DMS 273 (cell line): ENCODE measurements around the gene WEE1.
"Not testable (repeated sequence)": the region's sequence is repeated elsewhere in the genome, so short reads cannot be mapped to it uniquely, and the experiment has no call there.

Experiments
- DNase-seq: peaks from one replicate; lab custom pipeline; 2025; ENCODE audit not compliant: unreplicated experiment; lab: John Stamatoyannopoulos, UW

WEE1 gene

DNA sequence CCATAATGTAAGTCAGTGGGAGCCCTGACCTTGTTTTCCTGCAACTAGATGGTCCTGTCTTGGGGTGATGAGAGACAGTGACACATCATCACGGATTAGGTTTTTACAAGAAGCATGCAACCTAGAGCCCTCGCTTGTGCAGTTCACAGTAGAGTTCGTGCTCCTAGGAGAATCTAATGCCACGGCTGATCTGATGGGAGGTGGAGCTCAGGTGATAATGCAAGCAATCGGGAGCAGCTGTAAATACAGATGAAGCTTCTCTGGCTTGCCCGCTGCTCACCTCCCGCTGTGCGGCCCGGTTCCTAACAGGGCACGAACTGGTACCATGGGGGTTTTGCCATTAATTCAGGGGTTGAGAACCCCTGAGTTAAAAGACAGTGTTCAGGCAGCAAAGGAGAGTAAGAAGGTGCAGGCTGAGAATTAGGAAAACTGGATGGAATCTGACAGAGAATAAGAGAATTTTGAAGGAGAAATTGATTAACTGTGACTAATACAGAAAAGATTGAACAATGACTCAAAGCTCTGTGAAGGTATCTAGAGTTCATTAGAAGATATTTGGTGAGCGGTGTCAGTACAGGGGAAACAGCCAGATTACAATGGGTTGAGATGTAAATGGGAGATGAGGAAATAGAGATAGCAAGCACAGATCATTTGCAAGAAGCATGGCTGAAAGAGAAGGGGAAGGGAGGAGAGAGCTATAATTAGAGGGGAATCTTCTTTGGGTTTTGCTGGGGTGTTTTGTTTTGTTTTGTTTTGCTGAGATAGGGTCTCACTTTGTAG, 21.0 kb downstream of the WEE1 start:
- DNase-seq: no peak

GRCh38 chr11:9596926-9597464, 23.5 kb downstream of the WEE1 start:
- DNase-seq: no peak

DNA sequence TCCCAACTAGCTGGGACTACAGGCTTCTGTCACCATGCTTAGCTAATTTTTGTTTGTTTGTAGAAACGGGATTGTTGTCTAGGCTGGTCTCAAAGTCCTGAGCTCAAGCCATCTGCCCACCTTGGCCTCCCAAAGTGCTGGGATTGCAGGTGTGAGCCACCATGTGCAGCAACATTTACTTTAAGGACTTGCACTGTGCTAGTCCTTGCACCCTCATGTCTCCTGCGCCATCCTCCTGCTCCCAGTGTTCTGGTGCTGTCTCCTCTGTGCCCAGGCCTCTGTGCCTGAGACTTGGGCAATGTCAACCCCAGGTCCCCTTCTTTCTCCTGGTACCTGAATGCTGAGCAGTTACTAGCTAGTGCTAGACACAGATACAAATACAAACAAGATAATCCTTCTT, 26.7 kb downstream of the WEE1 start:
- DNase-seq: no peak

- no peak for DNase-seq
Observed at GRCh38 chr11:9600644-9601036, 27.2 kb downstream of the WEE1 start.

DNA sequence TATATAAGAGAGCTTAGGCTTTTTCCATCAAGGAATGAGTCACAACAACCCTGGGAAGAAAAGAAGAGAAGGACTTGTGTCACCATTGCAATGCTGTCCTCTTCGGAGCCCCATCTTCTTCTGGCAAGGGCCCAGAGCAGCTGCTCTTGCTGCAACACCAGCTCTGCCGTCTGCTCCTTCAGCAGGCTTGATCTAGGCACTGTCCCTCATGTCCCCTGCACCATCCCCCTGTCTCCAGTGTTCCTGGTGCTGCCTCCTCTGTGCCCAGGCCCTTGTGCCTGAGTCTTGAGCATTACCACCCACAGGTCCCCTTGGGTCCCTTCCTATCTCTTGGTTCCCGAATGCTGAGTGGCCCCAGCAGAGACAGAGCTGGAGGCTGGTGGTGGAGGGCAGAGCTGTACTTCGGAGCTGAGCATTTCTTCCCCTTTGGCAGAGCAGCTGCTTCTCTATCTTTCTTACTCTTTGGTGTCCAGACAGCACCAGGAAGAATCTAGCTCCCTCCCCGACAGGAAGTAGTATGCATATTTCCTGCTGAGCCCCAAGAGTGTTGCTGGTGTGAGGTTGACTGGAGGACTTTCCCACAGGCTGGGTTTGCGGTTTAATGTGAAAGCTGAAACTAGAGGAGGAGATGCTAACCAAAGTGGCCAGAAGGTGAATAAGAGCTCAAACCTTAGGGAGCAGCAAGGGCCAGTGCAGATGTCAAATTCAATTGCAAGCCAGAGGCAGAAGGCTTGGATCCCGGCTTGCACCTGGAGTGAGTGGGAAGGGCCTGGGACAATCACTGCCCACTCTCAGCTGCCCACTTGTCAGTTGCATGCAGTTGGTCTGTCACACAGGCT, 27.8 kb downstream of the WEE1 start:
- DNase-seq: peak; percentile 37

DNA sequence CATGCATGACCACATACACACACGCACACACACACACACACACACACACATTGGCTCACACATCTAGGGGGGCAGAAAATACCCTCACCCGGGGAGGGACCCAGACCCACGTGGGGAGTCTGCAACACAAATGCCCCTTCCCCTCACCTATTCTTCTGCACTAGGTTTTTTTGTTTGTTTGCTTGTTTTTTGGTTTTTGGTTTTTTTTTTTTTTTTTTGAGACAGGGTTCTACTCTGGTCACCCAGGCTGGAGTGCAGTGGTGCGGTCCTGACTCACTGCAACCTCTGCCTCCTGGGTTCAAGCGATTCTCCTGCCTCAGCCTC, 28.4 kb downstream of the WEE1 start:
- DNase-seq: no peak

DNA sequence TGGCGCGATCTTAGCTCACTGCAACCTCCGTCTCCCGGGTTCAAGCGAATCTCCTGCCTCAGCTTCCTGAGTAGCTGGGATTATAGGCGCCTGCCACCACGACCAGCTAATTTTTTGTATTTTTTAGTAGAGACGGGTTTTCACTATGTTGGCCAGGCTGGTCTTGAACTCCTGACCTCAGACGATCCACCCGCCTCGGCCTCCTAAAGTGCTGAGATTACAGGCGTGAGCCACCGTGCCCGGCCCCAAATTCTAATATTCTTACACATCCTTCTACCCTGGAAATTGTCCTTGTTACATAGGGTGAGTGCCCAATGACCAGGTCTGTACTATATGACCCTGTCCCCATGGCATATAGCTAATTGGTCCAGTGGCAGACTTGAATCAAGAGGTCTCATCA, 29.7 kb downstream of the WEE1 start:
- DNase-seq: not testable (repeated sequence)

- DNase-seq: no peak
Observed at GRCh38 chr11:9604134-9604533, 30.7 kb downstream of the WEE1 start.

GRCh38 chr11:9605742-9606141, 32.3 kb downstream of the WEE1 start:
- no peak for DNase-seq

DNA sequence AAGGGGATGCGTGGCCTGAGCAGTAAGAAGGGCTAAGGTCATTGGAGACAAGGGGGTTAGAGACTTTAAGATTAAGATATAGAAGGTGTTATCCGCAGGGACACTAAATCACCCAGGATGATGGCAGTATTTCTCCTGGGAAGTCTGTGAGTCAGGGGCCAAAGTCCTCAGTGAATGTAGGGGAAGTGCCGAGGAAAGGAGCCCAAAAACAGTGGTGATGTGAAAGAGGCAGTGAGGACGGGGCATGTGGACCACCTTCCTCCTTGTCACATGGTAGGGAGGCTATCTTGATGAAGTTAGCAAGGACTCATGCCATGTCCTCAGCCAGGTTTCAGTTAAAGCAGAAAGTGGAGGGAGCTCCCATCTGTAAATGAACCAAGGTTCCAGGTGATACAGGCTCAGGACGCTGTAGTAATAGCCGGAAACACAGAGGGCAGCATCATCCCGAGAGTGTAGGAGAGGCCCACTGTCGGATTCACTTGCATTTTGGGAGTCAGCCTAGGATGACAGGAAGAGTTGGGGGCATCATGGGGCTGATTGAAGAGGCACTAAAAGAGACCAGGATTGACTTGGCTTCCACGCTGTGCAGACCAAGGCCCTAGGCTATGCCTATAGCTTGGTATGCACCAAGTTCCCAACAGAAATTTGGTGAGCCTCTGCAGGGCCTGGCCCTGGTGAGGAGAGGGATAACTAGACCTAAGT, 33.5 kb downstream of the WEE1 start:
- peak; percentile 14 for DNase-seq

- DNase-seq: no peak
Observed at GRCh38 chr11:9607511-9607899, 34.0 kb downstream of the WEE1 start.

GRCh38 chr11:9609002-9609759, 35.7 kb downstream of the WEE1 start:
- no peak for DNase-seq

GRCh38 chr11:9609841-9610240, 36.4 kb downstream of the WEE1 start:
- no peak for DNase-seq

DNA sequence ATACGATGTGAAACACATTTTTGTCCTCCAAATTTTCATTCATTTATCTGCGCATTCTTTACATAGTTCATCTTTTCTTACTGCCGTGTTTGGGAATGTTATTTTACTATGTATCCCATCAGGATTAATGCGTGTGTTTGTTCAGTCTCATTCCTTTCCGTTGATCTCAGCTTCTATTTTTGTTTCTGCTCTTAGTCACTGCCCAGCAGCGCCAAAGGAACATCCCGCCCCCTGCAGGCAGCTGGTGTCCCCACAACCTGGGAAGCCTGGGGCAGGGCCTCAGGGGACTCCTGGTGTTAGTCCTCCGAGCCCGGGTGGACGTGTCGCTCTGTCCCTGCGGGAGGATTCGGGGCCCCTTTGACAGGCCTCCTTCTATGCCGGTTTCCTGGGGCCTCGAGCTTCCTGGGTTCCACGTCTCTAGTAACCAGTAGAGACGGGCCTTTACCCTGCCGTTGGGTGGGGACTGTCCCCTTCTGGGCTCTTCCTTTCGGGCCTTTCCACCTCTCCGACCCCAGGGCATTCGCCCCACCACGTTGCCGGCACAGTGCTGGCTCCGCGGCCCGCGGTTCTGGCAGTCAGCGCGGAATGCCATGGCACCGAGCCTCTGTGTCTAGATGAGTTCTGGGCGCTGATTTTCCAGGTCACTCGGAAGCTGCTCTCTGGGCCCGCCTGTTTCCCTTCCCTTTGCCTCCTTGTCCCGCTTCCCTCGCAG, 39.8 kb downstream of the WEE1 start:
- DNase-seq: peak; percentile 94

GRCh38 chr11:9613830-9614762, 40.6 kb downstream of the WEE1 start:
- DNase-seq: peak; percentile 85

DNA sequence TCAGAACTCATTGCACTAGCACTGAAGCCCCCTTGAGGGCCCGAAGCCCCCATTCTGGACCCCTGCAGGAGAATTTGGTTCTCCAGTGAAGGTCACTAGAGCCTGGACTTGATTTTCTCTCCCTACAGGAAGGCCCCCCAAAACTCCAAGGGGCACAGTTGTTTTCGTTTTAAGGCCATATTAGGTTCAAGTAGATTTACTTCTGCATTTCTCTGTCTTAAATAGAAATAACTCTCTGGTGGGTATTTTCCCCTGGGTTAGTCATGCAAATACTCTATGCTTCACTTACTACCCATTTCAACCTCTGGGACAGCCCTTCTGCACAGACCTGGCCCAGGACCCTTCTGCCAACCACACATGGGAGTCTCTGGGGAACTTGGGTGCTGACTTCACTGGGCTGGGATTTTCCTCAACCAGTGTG, 41.6 kb downstream of the WEE1 start:
- DNase-seq: no peak

GRCh38 chr11:9616042-9616675, 42.7 kb downstream of the WEE1 start:
- no peak for DNase-seq

DNA sequence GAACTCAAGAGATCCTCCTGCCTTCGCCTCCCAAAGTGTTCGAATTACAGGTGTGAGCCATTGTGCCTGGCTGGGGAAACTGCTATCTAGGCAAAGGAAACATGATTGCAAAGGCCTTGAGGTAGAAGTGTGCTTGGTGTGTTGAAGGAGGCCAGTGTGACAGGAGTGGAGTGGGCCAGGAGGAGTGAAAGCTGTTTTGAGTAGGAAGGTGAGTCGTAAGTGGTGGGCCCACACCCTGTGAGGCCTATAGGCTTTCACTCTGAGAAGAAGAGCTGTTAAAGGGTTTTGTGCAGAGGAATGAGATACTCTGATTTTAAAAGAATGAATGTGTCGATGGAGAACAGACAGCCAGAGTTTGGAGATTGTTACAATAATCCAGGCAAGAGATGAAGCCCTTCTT, 43.4 kb downstream of the WEE1 start:
- no peak for DNase-seq

- DNase-seq: no peak
Observed at GRCh38 chr11:9617940-9618339, 44.5 kb downstream of the WEE1 start.
